ENCODE data around the gene HMBS.

GRCh38 chr11:119111361-119111925 is 26.8 kb downstream of the HMBS start:
- TF ChIP-seq CTCF (IDR thresholded peaks at IDR 0.05), result no peak
- TF ChIP-seq POLR2A (IDR thresholded peaks at IDR 0.05), result no peak

Data from heart left ventricle (tissue), 13 donors.